Endothelial cell of umbilical vein (primary cell): ENCODE data around the gene NQO1. TPM values are rescaled to one million over a fixed set of nuclear protein-coding genes. Genes with fewer than 3 reads are reported as not detected.

Experiments used
- BruUV-seq: library from RNA; stranded (reverse); fragments of 400-500 nt; replicated peaks from 2 replicates; lab custom pipeline; 2021; lab: Mats Ljungman, UMichigan
- CTCF ChIA-PET: fragments of 300-600, 350-600 bp; sonication (Branson Sonifier 250); formaldehyde crosslinking; loops from one replicate; lab custom pipeline; 2021; ENCODE audit warnings: antibody characterized with exemption, inconsistent platforms; lab: Charles Lee
- POLR2A ChIA-PET: fragments of 300-600, 350-600 bp; sonication (Branson Sonifier 250); formaldehyde crosslinking; loops from one replicate; lab custom pipeline; 2021; ENCODE audit warnings: antibody characterized with exemption, inconsistent platforms; lab: Charles Lee
- DNase-seq: peaks from one replicate; pipeline ENCODE4 v3.0.0-alpha.2; 2011; ENCODE audit warnings: low read depth, low spot score
- FAIRE-seq: peaks from 2 replicates; lab custom pipeline; 2011; peaks lifted over from hg19 to GRCh38; lab: Jason Lieb, UNC
- H2AFZ ChIP-seq: 2 replicates; pipeline ENCODE4 v1.6.0; 2012; ENCODE audit warnings: low read depth, low read length, control low read depth, inconsistent platforms
- H3K27ac ChIP-seq: 2 replicates; pipeline ENCODE4 v1.5.1; 2011; ENCODE audit warnings: low read depth, mild to moderate bottlenecking, control low read depth, low read length, moderate library complexity; ENCODE audit not compliant: insufficient read depth
- H3K27me3 ChIP-seq, 2 experiments: 2 replicates each; pipeline versions ENCODE4 v1.6.0 to v1.6.1; 2011; ENCODE audit warnings: low read length in 2 of 2, mixed read lengths in 1 of 2; ENCODE audit not compliant: control insufficient read depth in 2 of 2, insufficient read depth in 2 of 2
- H3K36me3 ChIP-seq, 2 experiments: 2 replicates in 1 of 2; 3 replicates in 1 of 2; pipeline ENCODE4 v1.5.1; 2011; ENCODE audit warnings: low read length in 2 of 2, mild to moderate bottlenecking in 1 of 2, moderate library complexity in 1 of 2; ENCODE audit not compliant: control insufficient read depth in 2 of 2, insufficient read depth in 2 of 2; ENCODE audit errors: extremely low read depth in 1 of 2
- H3K4me1 ChIP-seq: 3 replicates; pipeline ENCODE4 v1.5.1; 2011; ENCODE audit warnings: mild to moderate bottlenecking, low read length; ENCODE audit not compliant: control insufficient read depth, insufficient read depth; ENCODE audit errors: extremely low read depth
- H3K4me2 ChIP-seq: 2 replicates; pipeline ENCODE4 v1.6.1; 2011; ENCODE audit warnings: low read length, control low read depth, mixed read lengths; ENCODE audit not compliant: insufficient read depth
- H3K4me3 ChIP-seq, 3 experiments: fragments of 200-600 bp in 1 of 3; sonication (generic), shearing (Covaris generic) in 1 of 3; replicated peaks in 1 of 3; 2 replicates each; pipeline ENCODE4 v1.5.1; 2011 to 2016; ENCODE audit warnings: control low read depth in 3 of 3, low read length in 3 of 3, mild to moderate bottlenecking in 2 of 3, inconsistent platforms in 1 of 3, low read depth in 1 of 3, moderate library complexity in 1 of 3; ENCODE audit not compliant: insufficient read depth in 1 of 3
- H3K79me2 ChIP-seq: 2 replicates; pipeline ENCODE4 v1.6.0; 2012; ENCODE audit warnings: low read length, inconsistent platforms; ENCODE audit not compliant: control insufficient read depth, insufficient read depth
- H3K9ac ChIP-seq: replicated peaks from 2 replicates; pipeline ENCODE3; 2011; ENCODE audit warnings: low read length, control low read depth; ENCODE audit not compliant: insufficient read depth; ENCODE audit errors: extremely low read depth
- H3K9me1 ChIP-seq: replicated peaks from 3 replicates; pipeline ENCODE4 v1.6.0; 2011; ENCODE audit warnings: mild to moderate bottlenecking, low read length; ENCODE audit not compliant: control insufficient read depth, insufficient read depth; ENCODE audit errors: extremely low read depth
- H3K9me3 ChIP-seq: replicated peaks from 2 replicates; pipeline ENCODE4 v1.5.1; 2012; ENCODE audit warnings: low read length, inconsistent platforms; ENCODE audit not compliant: control insufficient read depth, insufficient read depth
- H4K20me1 ChIP-seq: replicated peaks from 2 replicates; pipeline ENCODE3; 2011; ENCODE audit warnings: mild to moderate bottlenecking, low read length; ENCODE audit not compliant: control insufficient read depth, insufficient read depth; ENCODE audit errors: extremely low read depth
- EZH2 ChIP-seq: IDR thresholded peaks from 2 replicates; pipeline ENCODE4 v1.6.1; 2012; ENCODE audit warnings: borderline replicate concordance, low read depth, mild to moderate bottlenecking, moderate library complexity, low read length, inconsistent platforms; ENCODE audit not compliant: severe bottlenecking
- FOS ChIP-seq: IDR thresholded peaks from 2 replicates; pipeline ENCODE4 v1.6.1; 2011; ENCODE audit warnings: mild to moderate bottlenecking, low read length, moderate library complexity, borderline replicate concordance; ENCODE audit not compliant: insufficient read depth
- GATA2 ChIP-seq: IDR thresholded peaks from 2 replicates; pipeline ENCODE4 v1.7.0; 2011; ENCODE audit warnings: low read depth, mild to moderate bottlenecking, moderate library complexity, mixed read lengths, low read length; ENCODE audit not compliant: insufficient read length, insufficient read depth
- JUN ChIP-seq: IDR thresholded peaks from 2 replicates; pipeline ENCODE4 v1.6.1; 2011; ENCODE audit warnings: borderline replicate concordance, low read depth; ENCODE audit not compliant: insufficient read length, insufficient read depth
- MAX ChIP-seq: IDR thresholded peaks from 2 replicates; pipeline ENCODE4 v1.6.1; 2011; ENCODE audit not compliant: insufficient read depth, insufficient read length
- MYC ChIP-seq: IDR thresholded peaks from one replicate; pipeline ENCODE4 v1.6.1; 2011; ENCODE audit warnings: mild to moderate bottlenecking, low read depth, low read length
- POLR2A ChIP-seq: IDR thresholded peaks from 2 replicates; pipeline ENCODE4 v1.6.1; 2012; ENCODE audit warnings: low read depth, mild to moderate bottlenecking, control low read depth, low read length
- POLR2AphosphoS5 ChIP-seq: IDR thresholded peaks from 2 replicates; pipeline ENCODE4 v1.6.1; 2012; ENCODE audit warnings: low read depth, mild to moderate bottlenecking, control low read depth, low read length, moderate library complexity; ENCODE audit not compliant: insufficient read depth
- dilution Hi-C: fragments of 300-500 bp; cut with MboI; formaldehyde crosslinking; loops from one replicate; pipeline ENCODE4 v1.15.0; 2019; ENCODE audit warnings: low sequenced_read_pairs; ENCODE audit not compliant: extremely low pct_ligation_motif_present
- intact Hi-C: fragments of 100-400 bp; cut with micrococcal nuclease; formaldehyde crosslinking; loops from one replicate; pipeline ENCODE4 v1.10.0; 2022
- polyA plus RNA-seq, 4 experiments: library from polyadenylated mRNA; depleted of rRNA in 3 of 4; stranded (reverse) in 3 of 4; unstranded in 1 of 4; fragments of >200 nt; gene quantifications; 2 replicates each; pipeline versions ENCODE4 v1.2.1 to v1.2.3, GENCODE V29; 2011 to 2012; ENCODE audit warnings: missing spikeins in 1 of 4
- total RNA-seq: library from RNA; stranded (reverse); gene quantifications from 2 replicates; pipeline ENCODE4 v1.2.3, GENCODE V29; 2021
- TF ChIP-seq, protein P1 (sequence below), 2 donors: IDR thresholded peaks; 1 replicate in 1 of 2; 2 replicates in 1 of 2; pipeline ENCODE4 v1.5.1; 2011; ENCODE audit warnings: low read length in 2 of 2, mild to moderate bottlenecking in 2 of 2, moderate library complexity in 2 of 2, control low read depth in 1 of 2, inconsistent platforms in 1 of 2, low read depth in 1 of 2; ENCODE audit not compliant: insufficient read depth in 1 of 2; ENCODE audit errors: extremely low read depth in 1 of 2

The NQO1 gene
- total and polyA plus RNA-seq, 2 donors (not counting 3 experiments of a cell fraction or from before 2014, with no cell fraction given) = 257 to 345 TPM

DNA sequence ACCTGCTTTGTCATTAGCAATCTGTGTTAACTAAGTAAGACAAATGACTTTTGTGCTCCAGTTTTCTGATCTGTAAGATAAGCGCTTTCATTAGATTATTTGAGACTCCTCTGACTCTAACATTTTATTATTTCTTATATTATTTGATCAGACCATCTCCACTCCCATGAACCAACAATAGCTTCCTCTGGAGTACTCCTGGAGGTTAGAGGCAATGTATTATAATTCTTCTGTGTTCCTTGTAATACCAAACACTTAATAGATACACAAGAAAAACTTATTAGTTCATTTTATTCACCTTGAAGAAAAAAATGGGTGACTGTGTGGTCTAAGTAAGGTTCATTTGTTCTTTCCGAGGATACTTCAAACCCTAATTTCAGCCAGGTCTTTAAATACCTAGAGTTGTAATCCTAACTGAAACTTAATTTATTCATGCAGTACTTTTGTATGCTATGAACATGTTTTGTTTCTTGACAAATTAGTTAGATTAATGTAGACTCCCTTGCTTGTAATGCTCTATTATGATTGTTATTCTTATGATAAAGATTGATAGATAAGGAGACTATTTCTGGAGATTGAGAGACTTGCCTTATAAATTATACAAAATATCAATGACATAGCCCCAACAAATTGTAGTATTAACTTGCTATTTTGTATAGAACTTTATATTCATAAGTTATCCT, 53.9 kb downstream of the NQO1 start:
- Histone ChIP-seq H3K4me3 (no peak overlapping the region), H4K20me1 (no peaks in the 10 kb centered on the region), H3K79me2 (no peaks in the 10 kb centered on the region), H3K9ac (no peak overlapping the region), H3K36me3 (peaks cover 4 to 5% of the 10 kb centered on the region in 2 experiments), H3K27me3 (no peaks in the 10 kb centered on the region), H3K27ac (no peak overlapping the region), H3K9me1 (no peaks in the 10 kb centered on the region), H2AFZ (no peak overlapping the region), H3K4me1 (no peaks in the 10 kb centered on the region), H3K4me2 (no peak overlapping the region), H3K9me3 (no peaks in the 10 kb centered on the region)
- DNase-seq = no peak
- intact Hi-C loops (no loop called here), dilution Hi-C loops (no loop called here)
- POLR2A ChIA-PET = no interaction called here
- CTCF ChIA-PET = interaction anchor here (1.2 to 1.6 kb wide), 2 partner anchors 10 to 14 kb away, joined by 3 read pairs; no protein-coding TSS in a partner anchor
- TF ChIP-seq EZH2 (no peak), JUN (no peak), POLR2A (no peak), MAX (no peak), MYC (no peak), FOS (no peak), GATA2 (no peak), POLR2AphosphoS5 (no peak)
- TF ChIP-seq, protein P1, sequence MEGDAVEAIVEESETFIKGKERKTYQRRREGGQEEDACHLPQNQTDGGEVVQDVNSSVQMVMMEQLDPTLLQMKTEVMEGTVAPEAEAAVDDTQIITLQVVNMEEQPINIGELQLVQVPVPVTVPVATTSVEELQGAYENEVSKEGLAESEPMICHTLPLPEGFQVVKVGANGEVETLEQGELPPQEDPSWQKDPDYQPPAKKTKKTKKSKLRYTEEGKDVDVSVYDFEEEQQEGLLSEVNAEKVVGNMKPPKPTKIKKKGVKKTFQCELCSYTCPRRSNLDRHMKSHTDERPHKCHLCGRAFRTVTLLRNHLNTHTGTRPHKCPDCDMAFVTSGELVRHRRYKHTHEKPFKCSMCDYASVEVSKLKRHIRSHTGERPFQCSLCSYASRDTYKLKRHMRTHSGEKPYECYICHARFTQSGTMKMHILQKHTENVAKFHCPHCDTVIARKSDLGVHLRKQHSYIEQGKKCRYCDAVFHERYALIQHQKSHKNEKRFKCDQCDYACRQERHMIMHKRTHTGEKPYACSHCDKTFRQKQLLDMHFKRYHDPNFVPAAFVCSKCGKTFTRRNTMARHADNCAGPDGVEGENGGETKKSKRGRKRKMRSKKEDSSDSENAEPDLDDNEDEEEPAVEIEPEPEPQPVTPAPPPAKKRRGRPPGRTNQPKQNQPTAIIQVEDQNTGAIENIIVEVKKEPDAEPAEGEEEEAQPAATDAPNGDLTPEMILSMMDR (IDR thresholded peaks at IDR 0.05; ENCODE audit: extremely low read depth in 1 of 2, insufficient read depth in 1 of 2, low read depth in 1 of 2, low read length in 2 of 2) = no peak
- FAIRE-seq = no peak
- no TSS peak for BruUV-seq
